ENCODE measurements around the gene COMTD1. TPM values are rescaled to one million over a fixed set of nuclear protein-coding genes. Genes with fewer than 3 reads are reported as not detected.

The COMTD1 gene
- total and polyA plus RNA-seq, 2 of the 8 experiments (the other 6 are each of a cell fraction or from before 2014, with no cell fraction given): 31.9 to 42.4 TPM

DNA sequence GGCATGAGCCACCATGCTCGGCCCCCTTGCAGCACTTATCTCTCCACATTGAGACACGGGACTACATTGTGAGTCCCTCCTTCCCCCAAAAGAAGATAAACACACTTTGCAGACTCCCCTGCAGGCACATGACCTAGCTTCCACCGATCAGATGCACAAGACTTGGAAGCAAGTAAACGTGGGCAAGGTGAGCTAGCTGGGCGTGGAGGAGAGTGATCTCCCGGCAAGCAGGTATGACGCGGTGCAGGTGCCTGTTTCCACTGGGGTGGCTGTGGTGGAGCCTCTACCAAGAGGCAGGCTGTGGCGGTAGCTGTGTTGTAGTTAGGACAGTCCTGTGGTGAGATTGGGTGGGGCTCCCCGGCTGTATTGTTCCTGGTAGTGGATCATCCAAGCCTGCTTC lies 7.7 kb upstream of the COMTD1 start:
- H2BK5ac ChIP-seq (ENCODE audit: low read depth, low read length): no peak overlapping the region
- H3K23me2 ChIP-seq (ENCODE audit: low read depth, low read length): no peaks in the 10 kb centered on the region
- peak overlapping the region; percentile 39; the same call in 1 of the 2 replicates for H2AFZ ChIP-seq (ENCODE audit: low read length)
- no peak overlapping the region for H2BK120ac ChIP-seq (replicated peaks; ENCODE audit: low read depth, low read length)
- 0 out of 7 replicates have a peak, but pooled peaks cover 0 to 2% (median 0%) of the 10 kb centered on the region in 4 experiments for H3K27me3 ChIP-seq (replicated peaks in 1 of 4; ENCODE audit: control insufficient read depth in 3 of 4, extremely low read depth in 1 of 4, insufficient read depth in 3 of 4, low read length in 3 of 4)
- H4K20me1 ChIP-seq (replicated peaks in 1 of 2; ENCODE audit: control insufficient read depth in 1 of 2, insufficient read depth in 2 of 2, low read length in 2 of 2): no peaks in the 10 kb centered on the region
- H3K36me3 ChIP-seq (ENCODE audit: control insufficient read depth in 2 of 4, insufficient read depth in 4 of 4, low read length in 3 of 4): no peaks in the 10 kb centered on the region
- no peak overlapping the region for H2BK20ac ChIP-seq (ENCODE audit: low read length)
- H3K4ac ChIP-seq (replicated peaks; ENCODE audit: insufficient read length, low read depth, low read length): no peak overlapping the region
- POLR2A ChIA-PET (ENCODE audit: partially characterized antibody): no interaction called here
- no peak overlapping the region for H2AK5ac ChIP-seq (ENCODE audit: low read depth, low read length)
- no peak overlapping the region for H3K4me2 ChIP-seq (ENCODE audit: insufficient read depth in 1 of 2, low read depth in 2 of 2, low read length in 2 of 2)
- H3K79me1 ChIP-seq (ENCODE audit: low read depth, low read length): no peaks in the 10 kb centered on the region
- DNase-seq (ENCODE audit: low read depth in 1 of 2, low spot score in 2 of 2) (no peak), FAIRE-seq (no peak)
- CTCF ChIA-PET (ENCODE audit: partially characterized antibody): interaction anchor here (0.9 kb wide), 1 partner anchor 55 kb away, joined by 3 read pairs; no protein-coding TSS in a partner anchor
- H4K5ac ChIP-seq (ENCODE audit: insufficient read length, low read depth, low read length): no peak overlapping the region
- no peak overlapping the region for H3K9ac ChIP-seq (replicated peaks in 1 of 4; ENCODE audit: extremely low read depth in 1 of 4, low read depth in 3 of 4, low read length in 3 of 4)
- H3K14ac ChIP-seq (ENCODE audit: insufficient read length): no peak overlapping the region
- no peak overlapping the region for H3K4me3 ChIP-seq (ENCODE audit: extremely low read depth in 1 of 4, insufficient read depth in 2 of 4, low read depth in 3 of 4, low read length in 4 of 4)
- H3K56ac ChIP-seq (replicated peaks; ENCODE audit: insufficient read length, low read depth, low read length): no peak overlapping the region
- WGBS, 2 experiments (ENCODE audit: extremely low coverage in 1 of 2, insufficient coverage in 1 of 2, insufficient read length in 1 of 2, insufficient replicate concordance in 2 of 2, low coverage in 1 of 2, low lambda C conversion rate in 2 of 2, missing lambda C conversion rate in 1 of 2): 91% methylated on average over 10 of the region's 10 CpGs; no CpG with 5 or more reads in 1 of the 2 experiments
- H3K4me1 ChIP-seq (replicated peaks in 1 of 4; ENCODE audit: control insufficient read depth in 3 of 4, insufficient read depth in 4 of 4, low read length in 3 of 4): peaks cover 0 to 6% (median 4%) of the 10 kb centered on the region in 4 experiments; a peak in 4 of 7 replicates
- H3K18ac ChIP-seq (ENCODE audit: extremely low read depth, low read length): no peak overlapping the region
- no peak overlapping the region for H2BK15ac ChIP-seq (ENCODE audit: low read length)
- H3K23ac ChIP-seq (ENCODE audit: insufficient read length): no peak overlapping the region
- 0 out of 2 replicates have a peak overlapping the region, but pooled peaks have one; percentile 19 for H4K8ac ChIP-seq (ENCODE audit: extremely low read depth, insufficient read depth, low read length)
- H3K9me3 ChIP-seq (ENCODE audit: insufficient read depth in 2 of 2, low read depth in 1 of 2, low read length in 1 of 2): no peaks in the 10 kb centered on the region
- no peaks in the 10 kb centered on the region for H3K79me2 ChIP-seq (ENCODE audit: control insufficient read depth in 1 of 2, insufficient read depth in 2 of 2, low read length in 2 of 2)
- H3K27ac ChIP-seq (ENCODE audit: low read depth, low read length): no peak overlapping the region
- H4K91ac ChIP-seq (replicated peaks; ENCODE audit: insufficient read length, low read length): no peak overlapping the region
- no peak overlapping the region for H2BK12ac ChIP-seq (ENCODE audit: low read depth, low read length)
- TF ChIP-seq BCL11A (IDR thresholded peaks at IDR 0.05; ENCODE audit: low read depth in 2 of 2, low read length in 2 of 2): no peak
- no peak for TF ChIP-seq TBP (IDR thresholded peaks at IDR 0.05; ENCODE audit: low read depth, low read length)
- TF ChIP-seq CBX8 (IDR thresholded peaks at IDR 0.05; ENCODE audit: borderline replicate concordance, low read depth, low read length): no peak
- TF ChIP-seq SIX5 (IDR thresholded peaks at IDR 0.05; ENCODE audit: low read depth, low read length): no peak
- TF ChIP-seq YY1 (IDR thresholded peaks at IDR 0.05; ENCODE audit: low read depth, low read length): no peak
- TF ChIP-seq, protein P1, sequence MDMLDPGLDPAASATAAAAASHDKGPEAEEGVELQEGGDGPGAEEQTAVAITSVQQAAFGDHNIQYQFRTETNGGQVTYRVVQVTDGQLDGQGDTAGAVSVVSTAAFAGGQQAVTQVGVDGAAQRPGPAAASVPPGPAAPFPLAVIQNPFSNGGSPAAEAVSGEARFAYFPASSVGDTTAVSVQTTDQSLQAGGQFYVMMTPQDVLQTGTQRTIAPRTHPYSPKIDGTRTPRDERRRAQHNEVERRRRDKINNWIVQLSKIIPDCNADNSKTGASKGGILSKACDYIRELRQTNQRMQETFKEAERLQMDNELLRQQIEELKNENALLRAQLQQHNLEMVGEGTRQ (IDR thresholded peaks at IDR 0.05; ENCODE audit: low read length): no peak
- TF ChIP-seq SP2 (IDR thresholded peaks at IDR 0.05; ENCODE audit: low read length): no peak
- TF ChIP-seq SRF (IDR thresholded peaks at IDR 0.05; ENCODE audit: low read depth, low read length): no peak
- no peak for TF ChIP-seq GTF2F1 (IDR thresholded peaks at IDR 0.05; ENCODE audit: borderline replicate concordance, low read depth, low read length)
- TF ChIP-seq POLR2A (IDR thresholded peaks at IDR 0.05; ENCODE audit: control extremely low read depth in 1 of 2, low read depth in 2 of 2, low read length in 2 of 2): no peak
- no peak for TF ChIP-seq PHF8 (conservative IDR thresholded peaks at IDR 0.05; ENCODE audit: low read depth, low read length)
- no peak for TF ChIP-seq SP1 (IDR thresholded peaks at IDR 0.05; ENCODE audit: low read depth, low read length)
- no peak for TF ChIP-seq TAF1 (IDR thresholded peaks at IDR 0.05; ENCODE audit: low read depth, low read length)
- TF ChIP-seq KDM4A (IDR thresholded peaks at IDR 0.05; ENCODE audit: low read depth, low read length, severe bottlenecking): no peak
- TF ChIP-seq SUZ12 (IDR thresholded peaks at IDR 0.05; ENCODE audit: low read length): no peak
